Lung (tissue), 12 donors: ENCODE data around the gene RNF43. TPM values are rescaled to one million over a fixed set of nuclear protein-coding genes. Genes with fewer than 3 reads are reported as not detected.

Experiments
- ATAC-seq: fragments of 200-7000 bp; cut with Tn5 transposase; one replicate; pipeline ENCODE4 v1.9.1; 2020; ENCODE audit warnings: moderate number of reproducible peaks; ENCODE audit not compliant: insufficient read depth, low FRiP score
- DNase-seq, 3 donors: peaks; one replicate each; pipeline ENCODE4 v3.0.0-alpha.2; 2013 to 2017
- H3K27ac ChIP-seq, 2 donors: one replicate each; pipeline ENCODE4 v1.5.1; 2013; ENCODE audit warnings: mild to moderate bottlenecking in 2 of 2, moderate library complexity in 2 of 2, control low read depth in 1 of 2, inconsistent platforms in 1 of 2, low read depth in 1 of 2, low read length in 1 of 2
- H3K27me3 ChIP-seq, 3 donors: one replicate each; pipeline ENCODE4 v1.5.1; 2013; ENCODE audit warnings: low read length in 2 of 3; ENCODE audit not compliant: control insufficient read depth in 3 of 3, insufficient read depth in 3 of 3
- H3K36me3 ChIP-seq, 4 donors: one replicate each; pipeline ENCODE4 v1.5.1; 2013; ENCODE audit warnings: low read length in 4 of 4, mild to moderate bottlenecking in 1 of 4, moderate library complexity in 1 of 4; ENCODE audit not compliant: control insufficient read depth in 4 of 4, insufficient read depth in 4 of 4
- H3K4me1 ChIP-seq, 5 donors: one replicate each; pipeline ENCODE4 v1.5.1; 2013; ENCODE audit warnings: low read length in 5 of 5, mild to moderate bottlenecking in 2 of 5, moderate library complexity in 1 of 5; ENCODE audit not compliant: control insufficient read depth in 5 of 5, insufficient read depth in 5 of 5
- H3K4me3 ChIP-seq: one replicate; pipeline ENCODE4 v1.5.1; 2013; ENCODE audit warnings: mild to moderate bottlenecking, control low read depth, moderate library complexity
- H3K9ac ChIP-seq, 2 donors: one replicate each; pipeline ENCODE4 v1.5.1; 2013; ENCODE audit warnings: low read length in 2 of 2, control low read depth in 1 of 2; ENCODE audit not compliant: insufficient read depth in 1 of 2
- H3K9me3 ChIP-seq, 4 donors: one replicate each; pipeline ENCODE4 v1.5.1; 2013; ENCODE audit warnings: low read length in 3 of 4, mild to moderate bottlenecking in 1 of 4, moderate library complexity in 1 of 4; ENCODE audit not compliant: control insufficient read depth in 4 of 4, insufficient read depth in 3 of 4
- CTCF ChIP-seq: IDR thresholded peaks from 2 replicates; pipeline ENCODE4 v1.5.1; 2012; ENCODE audit warnings: mild to moderate bottlenecking; ENCODE audit errors: control extremely low read depth, extremely low read depth
- WGBS, 2 donors: extraction: QIAGEN DNeasy Blood & Tissue Kit; methylation state at CpG; one replicate each; pipeline ENCODE4 v1.1.7; 2013; 5-methylcytosine and 5-hydroxymethylcytosine counted together
- polyA plus RNA-seq, 2 donors: library from polyadenylated mRNA; stranded (reverse); fragments of 200-250 nt; gene quantifications; one replicate each; pipeline ENCODE4 v1.2.1, GENCODE V29; 2013
- total RNA-seq, 2 donors: library from RNA; depleted of rRNA in 1 of 2; stranded (reverse); fragments of >200 nt in 1 of 2; gene quantifications; one replicate each; pipeline ENCODE4 v1.2.1, GENCODE V29; 2014 to 2021
- donor health status: control.
- donor health status: control.
- donor health status: Bipolar disorder and iron deficiency.
- donor health status: healthy.
- donor health status: DM: yes; HTN: yes; CAD: no.

The RNF43 gene
- total and polyA plus RNA-seq, 4 donors: 3.7 to 32.9 (median 7.8) TPM

GRCh38 chr17:58382108-58382871 is 35.0 kb downstream of the RNF43 start:
- Histone ChIP-seq H3K4me1 (peaks cover 0 to 59% (median 27%) of the 10 kb centered on the region in 5 donors), H3K9me3 (no peaks in the 10 kb centered on the region), H3K27ac (no peak overlapping the region), H3K4me3 (no peak overlapping the region), H3K27me3 (no peaks in the 10 kb centered on the region), H3K36me3 (peaks cover 0 to 3% (median 0%) of the 10 kb centered on the region in 4 donors), H3K9ac (peak overlapping the region in 1 of 2 donors; percentile 46)
- 29 to 49% methylated on average over 4 of the region's 4 CpGs for whole genome bisulfite sequencing, 2 donors
- DNase-seq (no peak), ATAC-seq (no peak)
- no peak for TF ChIP-seq CTCF

- ATAC-seq (no peak), DNase-seq (peak; percentile 79 to 90 (median 82))
- H3K36me3 ChIP-seq: peaks cover 0 to 3% (median 0%) of the 10 kb centered on the region in 4 donors
- WGBS, 2 donors: 59 to 66% methylated on average over 3 of the region's 3 CpGs
- no peak overlapping the region for H3K4me3 ChIP-seq
- H3K4me1 ChIP-seq: peaks cover 0 to 68% (median 27%) of the 10 kb centered on the region in 5 donors
- no peak for TF ChIP-seq CTCF
- peak overlapping the region in 1 of 2 donors; percentile 32 for H3K27ac ChIP-seq
- no peaks in the 10 kb centered on the region for H3K9me3 ChIP-seq
- peak overlapping the region in 1 of 2 donors; percentile 15 for H3K9ac ChIP-seq
- no peaks in the 10 kb centered on the region for H3K27me3 ChIP-seq
Observed at GRCh38 chr17:58381124-58382035, 36.0 kb downstream of the RNF43 start.

GRCh38 chr17:58380207-58381123 is 36.9 kb downstream of the RNF43 start:
- Histone ChIP-seq H3K9ac (peak overlapping the region in 1 of 2 donors; percentile 8), H3K9me3 (no peaks in the 10 kb centered on the region), H3K27ac (peak overlapping the region in 1 of 2 donors; percentile 64), H3K27me3 (no peaks in the 10 kb centered on the region), H3K36me3 (peaks cover 0 to 3% (median 0%) of the 10 kb centered on the region in 4 donors), H3K4me1 (peaks cover 0 to 72% (median 27%) of the 10 kb centered on the region in 5 donors), H3K4me3 (no peak overlapping the region)
- TF ChIP-seq CTCF: no peak
- 72 to 85% methylated on average over 5 of the region's 5 CpGs for WGBS, 2 donors
- ATAC-seq: no peak
- DNase-seq: peak in 2 of 3 donors; percentile 34 to 46
